ENCODE measurements around the gene TREM2.

GRCh38 chr6:41177695-41178094, 14.8 kb upstream of the TREM2 start:
- TF ChIP-seq PATZ1 (CRISPR knock-in tag; IDR thresholded peaks at IDR 0.05) (no peak), NR3C1 (CRISPR knock-in tag; IDR thresholded peaks at IDR 0.05) (no peak), ZNF496 (CRISPR knock-in tag; IDR thresholded peaks at IDR 0.05; ENCODE audit: insufficient replicate concordance) (no peak), EP300 (IDR thresholded peaks at IDR 0.05; ENCODE audit: low read depth in 2 of 2, low read length in 2 of 2) (no peak), EP300 (CRISPR knock-in tag; IDR thresholded peaks at IDR 0.05; ENCODE audit: borderline replicate concordance) (no peak), CEBPZ (IDR thresholded peaks at IDR 0.05; ENCODE audit: low read length) (no peak), PREB (CRISPR knock-in tag; IDR thresholded peaks at IDR 0.05) (no peak), MAX (IDR thresholded peaks at IDR 0.05) (no peak), EZH2 (conservative IDR thresholded peaks at IDR 0.05; ENCODE audit: low read depth, low read length) (no peak), DMAP1 (CRISPR knock-in tag; IDR thresholded peaks at IDR 0.05) (no peak), NFIC (IDR thresholded peaks at IDR 0.05; ENCODE audit: low read length) (no peak), ZNF781 (CRISPR knock-in tag; IDR thresholded peaks at IDR 0.05; ENCODE audit: borderline replicate concordance, not compliant biosample characterization) (no peak)
- TF ChIP-seq, protein P1, sequence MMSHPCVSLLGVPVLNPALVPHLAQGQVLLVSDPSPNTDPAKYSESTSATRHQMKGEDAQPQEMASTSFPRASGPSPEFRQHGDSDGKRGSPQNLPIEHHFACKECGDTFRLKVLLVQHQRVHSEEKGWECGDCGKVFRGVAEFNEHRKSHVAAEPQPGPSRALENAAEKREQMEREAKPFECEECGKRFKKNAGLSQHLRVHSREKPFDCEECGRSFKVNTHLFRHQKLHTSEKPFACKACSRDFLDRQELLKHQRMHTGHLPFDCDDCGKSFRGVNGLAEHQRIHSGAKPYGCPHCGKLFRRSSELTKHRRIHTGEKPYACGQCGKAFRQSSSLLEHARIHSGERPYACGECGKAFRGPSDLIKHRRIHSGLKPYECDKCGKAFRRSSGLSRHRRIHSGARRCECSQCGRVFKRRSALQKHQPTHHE (CRISPR knock-in tag; IDR thresholded peaks at IDR 0.05; ENCODE audit: borderline replicate concordance), result no peak
- TF ChIP-seq, protein P2, sequence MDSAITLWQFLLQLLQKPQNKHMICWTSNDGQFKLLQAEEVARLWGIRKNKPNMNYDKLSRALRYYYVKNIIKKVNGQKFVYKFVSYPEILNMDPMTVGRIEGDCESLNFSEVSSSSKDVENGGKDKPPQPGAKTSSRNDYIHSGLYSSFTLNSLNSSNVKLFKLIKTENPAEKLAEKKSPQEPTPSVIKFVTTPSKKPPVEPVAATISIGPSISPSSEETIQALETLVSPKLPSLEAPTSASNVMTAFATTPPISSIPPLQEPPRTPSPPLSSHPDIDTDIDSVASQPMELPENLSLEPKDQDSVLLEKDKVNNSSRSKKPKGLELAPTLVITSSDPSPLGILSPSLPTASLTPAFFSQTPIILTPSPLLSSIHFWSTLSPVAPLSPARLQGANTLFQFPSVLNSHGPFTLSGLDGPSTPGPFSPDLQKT (CRISPR knock-in tag; IDR thresholded peaks at IDR 0.05; ENCODE audit: borderline replicate concordance), result no peak
- TF ChIP-seq, protein P3, sequence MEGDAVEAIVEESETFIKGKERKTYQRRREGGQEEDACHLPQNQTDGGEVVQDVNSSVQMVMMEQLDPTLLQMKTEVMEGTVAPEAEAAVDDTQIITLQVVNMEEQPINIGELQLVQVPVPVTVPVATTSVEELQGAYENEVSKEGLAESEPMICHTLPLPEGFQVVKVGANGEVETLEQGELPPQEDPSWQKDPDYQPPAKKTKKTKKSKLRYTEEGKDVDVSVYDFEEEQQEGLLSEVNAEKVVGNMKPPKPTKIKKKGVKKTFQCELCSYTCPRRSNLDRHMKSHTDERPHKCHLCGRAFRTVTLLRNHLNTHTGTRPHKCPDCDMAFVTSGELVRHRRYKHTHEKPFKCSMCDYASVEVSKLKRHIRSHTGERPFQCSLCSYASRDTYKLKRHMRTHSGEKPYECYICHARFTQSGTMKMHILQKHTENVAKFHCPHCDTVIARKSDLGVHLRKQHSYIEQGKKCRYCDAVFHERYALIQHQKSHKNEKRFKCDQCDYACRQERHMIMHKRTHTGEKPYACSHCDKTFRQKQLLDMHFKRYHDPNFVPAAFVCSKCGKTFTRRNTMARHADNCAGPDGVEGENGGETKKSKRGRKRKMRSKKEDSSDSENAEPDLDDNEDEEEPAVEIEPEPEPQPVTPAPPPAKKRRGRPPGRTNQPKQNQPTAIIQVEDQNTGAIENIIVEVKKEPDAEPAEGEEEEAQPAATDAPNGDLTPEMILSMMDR (CRISPR knock-in tag; IDR thresholded peaks at IDR 0.05), result no peak
